HG02763 (cell line): Measurements from ENCODE around the gene NUBPL.
"Not testable (repeated sequence)": the region's sequence is repeated elsewhere in the genome, so short reads cannot be mapped to it uniquely, and the experiment has no call there.

Source experiments
- ATAC-seq: cut with Tn5 transposase; IDR thresholded peaks from one replicate; pipeline ENCODE4 v1.9.1; 2021; ENCODE audit warnings: mild to moderate bottlenecking, moderate library complexity; ENCODE audit not compliant: unreplicated experiment

Gene NUBPL

DNA sequence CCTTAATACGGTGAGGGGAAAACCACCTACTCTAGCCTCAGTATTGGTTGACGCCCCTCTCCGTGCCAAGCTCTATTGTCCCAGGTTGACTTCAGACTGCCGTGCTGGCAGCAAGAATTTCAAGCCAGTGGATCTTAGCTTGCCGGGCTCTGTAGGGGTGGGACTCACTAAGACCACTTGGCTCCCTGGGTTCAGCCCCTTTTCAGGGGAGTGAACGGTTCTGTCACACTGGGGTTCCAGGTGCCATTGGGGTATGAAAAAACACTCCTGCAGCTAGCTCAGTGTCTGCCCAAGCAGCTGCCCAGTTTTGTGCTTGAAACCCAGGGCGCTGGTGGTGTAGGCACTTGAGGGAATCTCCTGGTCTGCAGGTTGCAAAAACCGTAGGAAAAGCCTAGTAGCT lies 107.1 kb downstream of the NUBPL start:
- no peak for ATAC-seq

DNA sequence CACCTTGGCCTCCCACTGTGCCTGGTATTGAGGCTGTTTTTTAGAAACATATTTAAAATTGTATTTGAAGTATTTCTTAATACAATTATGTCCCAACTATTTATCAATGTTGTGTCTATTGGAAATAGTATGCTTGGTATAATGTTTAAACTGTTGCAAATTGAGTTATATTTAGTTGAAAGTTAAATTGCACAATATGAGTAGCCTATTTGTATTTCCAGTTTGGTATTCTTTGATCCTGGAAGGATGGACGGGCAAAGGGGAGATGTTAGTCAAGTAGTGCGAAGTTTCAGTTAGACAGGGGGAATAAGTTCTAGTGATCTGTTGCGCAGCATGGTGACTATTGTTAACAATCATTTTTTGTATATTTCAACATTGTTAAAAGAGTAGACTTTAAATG lies 111.5 kb downstream of the NUBPL start:
- no peak for ATAC-seq

DNA sequence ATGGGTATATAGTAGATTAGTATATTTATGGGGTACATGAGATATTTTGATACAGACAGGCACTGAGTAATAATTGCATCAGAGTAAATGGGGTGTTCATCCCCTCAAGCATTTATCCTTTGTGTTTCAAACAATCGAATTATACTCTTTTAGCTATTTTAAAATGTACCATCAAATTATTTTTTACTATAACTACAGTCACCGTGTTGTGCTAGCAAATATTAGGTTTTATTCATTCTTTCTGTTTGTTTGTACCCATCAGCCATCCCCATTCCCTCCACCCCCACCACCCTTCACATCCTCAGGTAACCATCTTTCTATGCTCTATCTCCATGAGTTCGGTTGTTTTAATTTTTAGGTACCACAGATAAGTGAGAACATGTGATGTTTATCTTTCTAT lies 115.8 kb downstream of the NUBPL start:
- ATAC-seq = no peak

- no peak for ATAC-seq
Measured at GRCh38 chr14:31677630-31678029, 116.4 kb downstream of the NUBPL start.

- ATAC-seq = no peak
Measured at GRCh38 chr14:31678421-31679249, 117.4 kb downstream of the NUBPL start.

DNA sequence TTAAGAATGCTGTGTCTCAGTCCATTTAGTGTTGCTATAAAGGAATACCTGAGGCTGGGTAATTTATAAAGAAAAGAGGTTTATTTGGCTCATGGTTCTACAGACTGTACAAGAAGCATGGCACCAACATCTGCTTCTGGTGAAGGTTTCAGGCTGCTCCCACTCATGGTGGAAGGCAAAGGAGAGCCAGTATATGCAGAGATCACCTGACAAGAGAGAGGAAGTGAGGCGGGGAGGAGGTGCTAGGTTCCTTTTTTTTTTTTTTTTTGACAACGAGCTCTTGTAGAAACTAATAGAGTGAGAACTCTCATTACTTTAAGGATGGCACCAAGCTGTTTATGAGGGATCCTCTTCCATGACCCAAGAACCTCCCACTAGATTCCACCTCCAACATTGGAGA lies 121.6 kb downstream of the NUBPL start:
- no peak for ATAC-seq

GRCh38 chr14:31687726-31688125 lies 126.5 kb downstream of the NUBPL start:
- no peak for ATAC-seq

DNA sequence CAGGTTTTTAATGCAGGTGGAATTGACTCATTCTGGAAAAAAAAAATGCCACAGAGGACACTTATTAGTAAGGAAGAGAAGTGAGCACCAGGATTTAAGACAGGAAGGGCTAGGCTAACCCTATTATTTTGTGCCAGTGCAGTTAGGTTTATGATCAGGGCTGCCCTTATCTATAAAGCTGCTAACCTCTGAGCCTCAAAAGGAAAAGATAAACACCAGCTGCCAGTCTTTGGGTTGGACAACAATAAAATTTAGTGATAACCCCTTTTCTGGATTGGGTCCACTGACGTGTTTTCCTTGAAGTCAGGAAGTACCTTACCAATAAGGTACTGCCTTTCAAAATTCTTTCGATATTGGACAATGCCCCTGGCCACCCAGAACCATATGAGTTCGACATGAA lies 128.9 kb downstream of the NUBPL start:
- ATAC-seq = no peak

DNA sequence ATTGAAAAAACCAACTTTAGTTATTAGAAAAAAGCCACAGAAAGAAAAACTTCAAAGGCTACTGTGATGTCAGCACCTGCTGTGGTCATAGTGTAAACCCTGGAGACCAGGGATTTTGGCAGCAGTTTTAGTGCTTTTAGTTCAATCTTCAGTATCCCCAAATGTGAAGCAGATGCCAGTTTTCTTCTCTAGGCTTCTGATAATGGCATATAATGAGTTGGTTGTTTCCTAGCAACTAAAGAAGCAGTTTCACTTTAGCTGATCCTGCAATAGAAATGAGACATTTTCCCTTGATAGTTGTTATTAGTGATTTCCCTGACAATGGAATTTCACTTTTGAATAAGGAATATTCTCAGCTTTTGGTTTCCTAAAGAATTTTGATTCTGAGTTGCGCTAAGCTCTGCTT lies 131.2 kb downstream of the NUBPL start:
- no peak for ATAC-seq

GRCh38 chr14:31696378-31696777 lies 135.2 kb downstream of the NUBPL start:
- no peak for ATAC-seq

DNA sequence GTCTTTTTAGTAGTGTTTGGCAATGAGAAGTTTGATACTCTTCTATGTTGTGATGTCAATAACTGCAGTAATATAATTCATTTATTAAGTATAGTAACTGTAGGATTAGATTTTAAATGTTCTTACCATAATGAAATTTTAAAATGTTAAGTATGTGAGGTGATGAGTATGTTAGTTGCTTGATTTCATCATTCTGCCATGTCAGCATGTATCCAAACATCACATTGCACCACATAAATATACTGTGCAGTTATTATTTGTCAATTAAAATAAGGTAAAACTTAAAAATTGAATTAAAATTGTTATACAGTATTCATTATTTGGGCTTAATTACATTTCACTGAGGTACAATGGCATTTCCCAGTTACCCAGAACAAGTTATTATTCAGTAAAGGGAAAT lies 138.6 kb downstream of the NUBPL start:
- no peak for ATAC-seq

DNA sequence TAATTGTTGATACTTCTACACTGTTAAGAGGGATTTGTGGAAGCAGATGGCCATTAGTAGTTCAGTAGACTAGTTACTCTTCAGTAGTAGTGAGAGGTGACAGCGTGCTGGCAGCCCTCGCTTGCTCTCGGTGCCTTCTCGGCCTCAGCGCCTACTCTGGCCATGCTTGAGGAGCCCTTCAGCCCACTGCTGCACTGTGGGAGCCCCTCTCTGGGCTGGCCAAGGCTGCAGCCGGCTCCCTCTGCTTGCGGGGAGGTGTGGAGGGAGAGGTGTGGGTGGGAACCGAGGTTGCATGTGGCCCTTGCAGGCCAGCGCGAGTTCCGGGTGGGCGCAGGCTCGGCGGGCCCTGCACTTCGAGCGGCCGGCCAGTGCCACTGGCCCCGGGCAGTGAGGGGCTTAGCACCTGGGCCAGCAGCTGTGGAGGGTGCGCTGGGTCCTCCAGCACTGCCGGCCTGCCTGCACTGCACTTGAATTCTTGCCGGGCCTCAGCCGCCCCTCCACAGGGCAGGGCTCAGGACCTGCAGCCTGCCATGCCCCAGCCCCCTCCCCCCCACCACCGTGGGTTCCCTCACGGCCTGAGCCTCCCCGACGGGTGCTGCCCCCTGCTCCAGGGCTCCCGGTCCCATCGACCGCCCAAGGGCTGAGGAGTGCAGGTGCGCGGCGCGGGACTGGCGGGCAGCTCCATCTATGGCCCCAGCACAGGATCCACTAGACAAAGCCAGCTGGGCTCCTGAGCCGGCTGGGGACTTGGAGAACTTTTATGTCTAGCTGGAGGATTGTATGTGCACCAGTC lies 139.3 kb downstream of the NUBPL start:
- ATAC-seq = no peak

DNA sequence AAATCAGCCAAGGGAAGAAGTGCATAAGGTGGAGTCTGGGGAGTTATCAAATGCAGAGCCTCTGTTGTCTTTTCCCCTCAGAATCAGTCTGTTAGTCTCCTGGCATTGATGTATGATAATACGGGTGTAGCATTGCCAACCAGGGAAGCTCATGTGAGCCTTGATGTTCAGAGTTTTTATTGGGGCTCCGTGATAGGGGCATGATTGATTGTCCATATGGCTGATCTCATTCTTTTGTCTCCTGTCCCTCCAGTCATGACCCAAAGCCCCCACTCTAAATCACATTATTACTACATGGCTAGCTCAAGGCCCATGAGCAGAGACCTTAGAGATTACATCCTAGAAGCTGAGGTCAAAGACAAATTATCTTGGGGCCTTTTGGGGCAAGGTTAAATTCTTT lies 140.9 kb downstream of the NUBPL start:
- ATAC-seq = no peak

GRCh38 chr14:31703056-31703455 lies 141.9 kb downstream of the NUBPL start:
- no peak for ATAC-seq

DNA sequence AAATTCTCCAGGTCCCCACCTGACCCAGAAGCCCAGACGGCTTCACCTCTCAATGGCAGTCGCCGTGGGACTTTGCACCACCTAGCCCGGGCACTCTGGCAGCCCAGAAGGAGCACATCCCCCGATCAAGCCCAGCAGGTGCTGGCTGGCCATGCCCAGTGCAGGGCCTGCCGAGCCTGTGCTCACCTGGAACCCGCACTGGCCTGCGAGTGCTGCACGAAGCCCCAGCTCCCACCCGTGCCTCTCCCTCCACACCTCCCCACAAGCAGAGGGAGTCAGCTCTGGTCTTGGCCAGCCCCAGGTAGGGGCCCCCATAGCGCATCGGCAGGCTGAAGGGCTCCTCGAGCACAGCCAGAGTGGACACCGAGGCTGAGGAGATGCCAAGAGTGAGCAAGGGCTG lies 144.5 kb downstream of the NUBPL start:
- no peak for ATAC-seq

DNA sequence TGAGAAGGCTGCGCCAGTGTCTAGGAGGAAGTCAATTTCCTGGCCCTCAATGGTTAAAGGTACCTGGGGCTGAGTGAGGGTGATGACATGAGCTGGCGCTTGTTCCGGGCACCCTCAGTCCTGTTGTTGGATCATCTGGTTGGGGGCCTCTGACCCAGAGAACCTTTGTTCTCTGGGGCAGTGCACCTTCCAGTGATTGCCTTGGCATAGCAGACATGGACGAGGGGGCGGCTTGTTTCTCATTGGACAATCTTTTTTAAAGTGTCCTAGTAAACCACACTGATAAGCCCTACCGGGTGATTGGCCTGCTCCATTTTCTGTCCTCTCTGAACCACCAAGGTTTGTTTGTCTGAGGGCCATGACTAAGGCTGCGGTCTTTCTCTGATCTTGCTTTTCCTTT lies 147.5 kb downstream of the NUBPL start:
- ATAC-seq = not testable (repeated sequence)

- ATAC-seq = no peak
Measured at GRCh38 chr14:31712244-31713127, 151.3 kb downstream of the NUBPL start.

DNA sequence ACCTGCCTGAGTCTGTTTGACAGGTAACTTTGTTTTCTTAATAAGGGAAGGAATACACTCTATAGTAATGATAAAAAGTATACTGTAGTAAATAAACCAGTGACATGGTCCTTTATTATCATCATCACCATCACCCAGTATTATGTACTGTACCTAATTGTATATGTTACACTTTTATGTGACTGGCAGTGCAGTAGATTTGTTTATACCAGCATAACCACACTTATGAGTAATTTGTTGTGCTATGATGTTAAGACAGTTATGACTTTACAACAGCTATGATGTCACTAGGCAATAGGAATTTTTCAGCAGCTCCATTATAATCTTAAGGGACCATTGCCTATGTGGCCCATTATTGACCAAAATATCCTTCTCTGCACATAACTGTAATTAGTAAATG lies 155.0 kb downstream of the NUBPL start:
- no peak for ATAC-seq

DNA sequence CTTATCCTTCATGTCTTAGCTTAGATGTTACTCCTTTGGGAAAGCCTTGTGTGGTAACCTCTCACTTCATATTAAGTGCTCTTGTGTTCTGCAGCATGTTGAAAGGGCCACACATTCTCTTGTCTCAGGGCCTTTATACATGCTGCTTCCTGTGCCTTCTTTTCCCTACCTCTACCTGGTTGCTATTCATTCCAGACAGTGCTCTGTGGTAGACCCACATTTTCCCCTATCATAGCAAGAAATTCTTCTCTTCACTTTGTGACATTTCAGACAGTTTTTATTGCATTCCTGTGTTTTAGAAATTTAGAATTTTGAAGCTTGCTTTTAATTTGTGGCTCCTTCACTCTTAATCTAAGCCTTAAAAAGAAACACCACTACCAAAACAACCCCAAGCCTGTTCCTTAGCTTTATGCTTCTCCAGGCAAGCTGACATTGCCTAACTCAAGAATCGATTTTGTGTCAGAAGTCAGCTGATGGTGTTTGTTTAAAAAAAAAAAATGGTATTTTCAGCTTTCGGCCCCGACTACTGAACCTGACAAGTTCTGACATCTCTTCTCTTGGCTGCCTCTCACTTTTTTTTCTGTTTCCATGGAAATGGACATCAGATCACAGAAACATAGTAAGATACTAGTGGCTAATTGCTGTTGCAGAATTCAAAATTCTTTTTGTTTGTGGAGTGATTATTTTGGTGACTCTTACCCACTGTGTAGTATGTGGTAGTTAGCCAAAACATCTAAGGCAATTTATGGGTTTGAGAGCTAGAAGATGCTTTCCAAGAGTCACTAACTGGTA lies 156.3 kb downstream of the NUBPL start:
- ATAC-seq = no peak

GRCh38 chr14:31718585-31718984 lies 157.4 kb downstream of the NUBPL start:
- no peak for ATAC-seq

DNA sequence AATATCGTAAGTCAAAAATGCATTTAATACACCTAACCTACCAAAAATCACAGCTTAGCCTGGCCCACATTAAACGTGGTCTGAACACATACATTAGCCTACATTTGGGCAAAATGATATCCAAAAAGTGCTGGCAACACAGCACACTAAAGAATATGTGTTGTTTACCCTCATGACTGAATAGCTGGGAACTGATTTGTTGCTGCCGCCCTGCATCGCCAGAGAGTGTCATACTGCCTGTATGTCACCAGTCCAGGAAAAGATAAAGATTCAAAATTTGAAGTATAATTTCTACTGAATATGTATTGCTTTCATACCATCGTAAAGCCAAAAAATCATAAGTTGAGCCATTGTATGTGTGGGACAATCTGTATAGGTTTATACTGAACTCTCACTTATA lies 157.8 kb downstream of the NUBPL start:
- ATAC-seq = no peak
